K562 (cell line): ENCODE data around the gene KCNK3. TPM values are rescaled to one million over a fixed set of nuclear protein-coding genes. Genes with fewer than 3 reads are reported as not detected.

ENCODE experiments used
- ATAC-seq: fragments of 200-7000 bp; cut with Tn5 transposase; 3 replicates; pipeline ENCODE4 v1.9.1; 2020; ENCODE audit warnings: moderate library complexity
- Bru-seq: library from RNA; stranded (reverse); fragments of 400-500 nt; gene quantifications from one replicate; lab custom pipeline; 2021; lab: Mats Ljungman, UMichigan
- BruChase-seq, 2 experiments: library from RNA; stranded (reverse); fragments of 400-500 nt; gene quantifications; one replicate each; lab custom pipeline; 2021; lab: Mats Ljungman, UMichigan
- BruUV-seq: library from RNA; stranded (reverse); fragments of 400-500 nt; replicated peaks from 2 replicates; lab custom pipeline; 2021; lab: Mats Ljungman, UMichigan
- CTCF ChIA-PET: fragments of 300-600 bp; formaldehyde crosslinking; extraction: SDS; loops from one replicate; lab custom pipeline; 2021; ENCODE audit warnings: low intra/inter-chr PET ratio; lab: Yijun Ruan, JAX
- POLR2A ChIA-PET: fragments of 300-600, 350-650 bp; sonication (Branson Sonifier 250); formaldehyde crosslinking; extraction: SDS; loops from one replicate; lab custom pipeline; 2021; ENCODE audit warnings: antibody characterized with exemption, inconsistent platforms; lab: Yijun Ruan, JAX
- DNase-seq, 4 experiments: peaks; one replicate each; pipeline versions ENCODE4 v3.0.0 to v3.0.0-alpha.2; 2011 to 2018; ENCODE audit warnings: low spot score in 3 of 4, mixed read lengths in 3 of 4; ENCODE audit errors: extremely low read depth in 1 of 4
- FAIRE-seq: peaks from 2 replicates; lab custom pipeline; 2011; peaks lifted over from hg19 to GRCh38; lab: Jason Lieb, UNC
- H2AFZ ChIP-seq: 2 replicates; pipeline ENCODE4 v1.6.0; 2011; ENCODE audit warnings: low read depth, low read length, control low read depth, inconsistent platforms
- H3K27ac ChIP-seq: fragments of 200-600 bp; 3 replicates; pipeline ENCODE4 v1.8.0; 2011; ENCODE audit warnings: low read depth, mild to moderate bottlenecking, control low read depth, inconsistent platforms, low read length, moderate library complexity, mixed read lengths; ENCODE audit errors: extremely low read depth
- H3K27me3 ChIP-seq, 2 experiments: fragments of 300-600 bp in 1 of 2; 2 replicates in 1 of 2; 3 replicates in 1 of 2; pipeline versions ENCODE4 v1.6.0 to v1.8.0; 2011; ENCODE audit warnings: inconsistent platforms in 2 of 2, low read length in 2 of 2, mild to moderate bottlenecking in 1 of 2, mixed read lengths in 1 of 2, moderate library complexity in 1 of 2; ENCODE audit not compliant: control insufficient read depth in 2 of 2, insufficient read depth in 2 of 2
- H3K36me3 ChIP-seq: fragments of 300-600 bp; 3 replicates; pipeline ENCODE4 v1.8.0; 2011; ENCODE audit warnings: mild to moderate bottlenecking, low read length, inconsistent platforms; ENCODE audit not compliant: control insufficient read depth, insufficient read depth
- H3K4me1 ChIP-seq, 2 experiments: fragments of 200-600 bp in 1 of 2; replicated peaks in 1 of 2; 2 replicates in 1 of 2; 3 replicates in 1 of 2; pipeline versions ENCODE4 v1.5.1 to v1.8.0; 2011; ENCODE audit warnings: inconsistent platforms in 2 of 2, low read length in 2 of 2, mild to moderate bottlenecking in 1 of 2, mixed read lengths in 1 of 2, moderate library complexity in 1 of 2; ENCODE audit not compliant: control insufficient read depth in 2 of 2, insufficient read depth in 2 of 2
- H3K4me2 ChIP-seq: 2 replicates; pipeline ENCODE4 v1.6.1; 2011; ENCODE audit warnings: low read length, control low read depth, inconsistent platforms, mixed read lengths; ENCODE audit not compliant: insufficient read depth
- H3K4me3 ChIP-seq: fragments of 200-600 bp; sonication (generic), shearing (Covaris generic); 2 replicates; pipeline ENCODE4 v1.5.1; 2016; ENCODE audit warnings: control low read depth, inconsistent platforms
- H3K79me2 ChIP-seq: fragments of 200-600 bp; 3 replicates; pipeline ENCODE4 v1.8.0; 2011; ENCODE audit warnings: low read length, inconsistent platforms; ENCODE audit not compliant: control insufficient read depth, insufficient read depth
- H3K9ac ChIP-seq, 2 experiments: 2 replicates each; pipeline versions ENCODE4 v1.6.0 to v1.6.1; 2011; ENCODE audit warnings: low read depth in 2 of 2, low read length in 2 of 2, control low read depth in 1 of 2, inconsistent platforms in 1 of 2, mild to moderate bottlenecking in 1 of 2, mixed read lengths in 1 of 2; ENCODE audit not compliant: insufficient read depth in 1 of 2
- H3K9me1 ChIP-seq: one replicate; pipeline ENCODE4 v1.6.0; 2011; ENCODE audit warnings: inconsistent platforms, mild to moderate bottlenecking, low read length, moderate library complexity; ENCODE audit not compliant: control insufficient read depth, insufficient read depth
- H3K9me3 ChIP-seq: replicated peaks from 2 replicates; pipeline ENCODE4 v1.5.1; 2011; ENCODE audit warnings: low read depth, low read length, inconsistent platforms; ENCODE audit not compliant: control insufficient read depth, insufficient read depth
- H4K20me1 ChIP-seq: replicated peaks from 2 replicates; pipeline ENCODE4 v1.6.1; 2011; ENCODE audit warnings: low read length, inconsistent platforms, mixed read lengths; ENCODE audit not compliant: control insufficient read depth, insufficient read depth
- EHMT2 ChIP-seq: fragments of 450-650 bp; IDR thresholded peaks from 2 replicates; pipeline ENCODE4 v1.6.1; 2018; ENCODE audit warnings: antibody characterized with exemption
- ELF4 ChIP-seq: fragments of 450-650 bp; formaldehyde crosslinking; IDR thresholded peaks from 2 replicates; pipeline ENCODE4 v1.4.0; 2022; ENCODE audit warnings: missing genetic modification characterization
- ETV5 ChIP-seq: sonication (generic); formaldehyde crosslinking; IDR thresholded peaks from 2 replicates; pipeline ENCODE4 v1.4.0; 2020; ENCODE audit warnings: low read depth, mild to moderate bottlenecking, missing genetic modification reagents
- PHB2 ChIP-seq: fragments of 450-650 bp; IDR thresholded peaks from 2 replicates; pipeline ENCODE4 v1.6.1; 2017; ENCODE audit warnings: low read depth
- SAFB2 ChIP-seq: fragments of 200-400 bp; formaldehyde crosslinking; IDR thresholded peaks from 2 replicates; pipeline ENCODE4 v1.6.1; 2018; ENCODE audit warnings: borderline replicate concordance, low read length, low read depth, moderate library complexity; ENCODE audit not compliant: severe bottlenecking
- ZNF431 ChIP-seq: sonication (generic); formaldehyde crosslinking; IDR thresholded peaks from 2 replicates; pipeline ENCODE4 v1.8.0; 2022; ENCODE audit warnings: mild to moderate bottlenecking, missing genetic modification reagents
- WGBS: fragments of 100-300 bp; shearing (Covaris generic); methylation state at CpG from one replicate; pipeline ENCODE4 v1.1.6; 2016; ENCODE audit warnings: low coverage, mixed read lengths; ENCODE audit not compliant: insufficient coverage; ENCODE audit errors: missing lambda C conversion rate; 5-methylcytosine and 5-hydroxymethylcytosine counted together
- in situ Hi-C: fragments of 300-500 bp; cut with MboI; formaldehyde crosslinking; loops from 4 replicates; pipeline ENCODE4 v1.15.0; 2018; ENCODE audit warnings: inconsistent platforms, mixed read lengths
- intact Hi-C: fragments of 100-400 bp; cut with micrococcal nuclease; formaldehyde crosslinking; loops from 2 replicates; pipeline ENCODE4 v1.14.2; 2022
- long read RNA-seq, 3 experiments: library from polyadenylated mRNA in 2 of 3; library from RNA in 1 of 3; unstranded in 2 of 3; stranded (forward) in 1 of 3; transcript quantifications; one replicate each; pipeline ENCODE4 v2.0.0, GENCODE V29; 2019 to 2022
- polyA minus RNA-seq, 3 experiments: library from RNA; depleted of rRNA, polyadenylated mRNA; stranded (reverse); fragments of >200 nt; gene quantifications; 2 replicates each; pipeline ENCODE4 v1.2.3, GENCODE V29; 2011
- polyA plus RNA-seq, 8 experiments: library from polyadenylated mRNA; depleted of rRNA in 4 of 8; stranded (reverse) in 5 of 8; unstranded in 3 of 8; fragments of >200 nt; fragmentation: Nextera tagmentation in 2 of 8; fragmentation: Illumina TruSeq in 1 of 8; extraction: Ambion mirVana in 2 of 8; extraction: Trizol in 1 of 8; gene quantifications; 2 replicates each; pipeline versions ENCODE4 v1.2.1 to v1.2.3, GENCODE V29; 2011 to 2014; ENCODE audit warnings: inconsistent platforms in 1 of 8, missing spikeins in 1 of 8
- total RNA-seq, 7 experiments: library from RNA; depleted of rRNA in 6 of 7; stranded (reverse); fragments of >200 nt in 6 of 7; fragmentation: Illumina TruSeq in 2 of 7; extraction: Trizol in 2 of 7; gene quantifications; 2 replicates each; pipeline versions ENCODE4 v1.2.1 to v1.2.3, GENCODE V29; 2011 to 2021; ENCODE audit warnings: low replicate concordance in 1 of 7
- TF ChIP-seq, protein P1 (sequence below): fragments of 200-800 bp; sonication (Bioruptor generic); IDR thresholded peaks from 2 replicates; pipeline ENCODE4 v1.6.1; 2017; ENCODE audit warnings: missing genetic modification characterization, missing compliant biosample characterization
- TF ChIP-seq, protein P2 (sequence below): fragments of 450-650 bp; formaldehyde crosslinking; conservative IDR thresholded peaks from 2 replicates; pipeline ENCODE4 v1.4.0; 2022; ENCODE audit warnings: mild to moderate bottlenecking, missing genetic modification characterization

Gene KCNK3
- total RNA-seq (2011; cell fraction: chromatin; rRNA removed; ENCODE audit: low replicate concordance), result 0.23 TPM in 1 of 2 replicates, not detected in the other
- 0.13 and 0.17 TPM in 2 replicates for total RNA-seq (2011; cell fraction: nucleolus; rRNA removed)
- total RNA-seq (2011; cell fraction: nucleoplasm; rRNA removed), result 0.07 TPM in 1 of 2 replicates, not detected in the other
- total RNA-seq (2014; rRNA removed) (0.08 and 0.09 TPM in 2 replicates), total RNA-seq (2014; rRNA removed; fragmentation: Illumina TruSeq; extraction: Trizol) (not detected in 2 replicates), total RNA-seq (2015; rRNA removed; fragmentation: Illumina TruSeq; extraction: Trizol) (0.04 TPM in 1 of 2 replicates, not detected in the other), total RNA-seq (2021) (0.13 and 0.20 TPM in 2 replicates), polyA plus RNA-seq (2011; rRNA removed) (0.06 TPM in 1 of 2 replicates, not detected in the other), polyA plus RNA-seq (2014; fragmentation: Illumina TruSeq; extraction: Trizol) (not detected in 2 replicates), polyA plus RNA-seq (2014; fragmentation: Nextera tagmentation; extraction: Ambion mirVana) (under 1 TPM in 1 of 2 experiments, not detected in 1; 0.01 TPM), polyA plus RNA-seq (2014; rRNA removed) (0.08 TPM in 1 of 2 replicates, not detected in the other), polyA minus RNA-seq (2011; rRNA and poly(A)+ RNA removed) (not detected in 2 replicates), Bru-seq, nascent RNA (percentile 10 among the genes with signal in this experiment), BruChase-seq, experiment 1, labeled RNA remaining after a 2-hour chase (percentile 3 among the genes with signal in this experiment), BruChase-seq, experiment 2, labeled RNA remaining after a 6-hour chase (not detected)
- 0.19 TPM in 1 of 2 replicates, not detected in the other for polyA plus RNA-seq (2011; cell fraction: cytosol; rRNA removed)
- polyA plus RNA-seq (2011; cell fraction: nucleus; rRNA removed), result 0.06 TPM in 1 of 2 replicates, not detected in the other
- polyA plus RNA-seq (2012), result 0.01 and 0.04 TPM in 2 replicates
- not detected in 2 replicates for polyA minus RNA-seq (2011; cell fraction: cytosol; rRNA and poly(A)+ RNA removed)
- polyA minus RNA-seq (2011; cell fraction: nucleus; rRNA and poly(A)+ RNA removed), result 0.13 TPM in 1 of 2 replicates, not detected in the other
- long read RNA-seq, experiment 1, result 0 reads
- long read RNA-seq, experiment 2, result 0 reads
- long read RNA-seq, experiment 3, result 0 reads

DNA sequence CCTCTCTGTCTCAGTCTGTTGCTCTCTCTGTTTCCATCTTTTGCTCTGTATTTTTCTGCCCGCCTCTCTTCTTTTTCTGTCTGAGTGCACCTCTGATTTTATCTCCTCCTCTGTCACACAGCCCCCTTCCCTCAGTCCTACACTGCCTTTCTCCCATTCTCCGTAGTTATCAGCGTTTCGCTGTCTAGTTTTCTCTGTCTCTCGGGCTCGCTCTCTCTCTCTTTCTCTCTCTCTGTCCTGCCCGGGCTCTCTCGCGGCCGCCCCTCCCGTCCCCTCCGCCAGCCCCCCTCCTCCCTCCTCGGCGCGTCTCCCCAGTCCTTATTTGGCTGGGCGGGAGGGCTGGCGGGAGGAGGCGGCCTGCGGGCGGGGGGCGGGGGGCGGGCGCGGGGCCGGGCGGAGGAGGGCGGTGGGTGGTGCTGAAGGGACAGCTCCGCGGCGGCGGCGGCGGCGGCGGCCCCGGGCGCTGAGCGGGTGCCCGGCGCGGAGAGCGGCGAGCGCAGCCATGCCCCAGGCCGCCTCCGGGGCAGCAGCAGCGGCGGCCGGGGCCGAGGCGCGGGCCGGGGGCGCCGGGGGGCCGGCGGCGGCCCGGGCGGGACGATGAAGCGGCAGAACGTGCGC is at the start of gene KCNK3:
TSS of gene KCNK3 (plus strand) at position 444 of the 618 bp plus-strand sequence. CDS start at position 598, 154 bp downstream.
- intact Hi-C loops, result no loop called here
- no peak within 1 kb of the TSS for H3K9ac ChIP-seq
- H3K9me1 ChIP-seq, result peaks cover 7% of the 10 kb centered on the region
- BruUV-seq, result no TSS peak
- no peak within 1 kb of the TSS for H3K4me2 ChIP-seq
- H2AFZ ChIP-seq, result no peak within 1 kb of the TSS
- peaks cover 24% of the 10 kb centered on the region for H4K20me1 ChIP-seq
- no peak for FAIRE-seq
- peak; percentile 90 for ATAC-seq
- in situ Hi-C loops, result no loop called here
- 0% methylated on average over 3 of the region's 64 CpGs for WGBS
- no peaks in the 10 kb centered on the region for H3K9me3 ChIP-seq
- peak; percentile 36 to 86 (median 76) for DNase-seq
- H3K36me3 ChIP-seq, result no peaks in the 10 kb centered on the region
- peaks cover 33 to 76% of the 10 kb centered on the region in 2 experiments for H3K27me3 ChIP-seq
- H3K79me2 ChIP-seq, result no peaks in the 10 kb centered on the region
- POLR2A ChIA-PET, result interaction anchor here (0.5 kb wide), 1 partner anchor 47 kb away, joined by 3 read pairs; no protein-coding TSS in a partner anchor
- peaks cover 0 to 4% of the 10 kb centered on the region in 2 experiments; a peak in 2 of 5 replicates for H3K4me1 ChIP-seq
- no peak within 1 kb of the TSS for H3K27ac ChIP-seq
- H3K4me3 ChIP-seq, result no peak within 1 kb of the TSS
- CTCF ChIA-PET, result no interaction called here
- no peak for TF ChIP-seq PHB2
- no peak for TF ChIP-seq SAFB2
- TF ChIP-seq, protein P1, sequence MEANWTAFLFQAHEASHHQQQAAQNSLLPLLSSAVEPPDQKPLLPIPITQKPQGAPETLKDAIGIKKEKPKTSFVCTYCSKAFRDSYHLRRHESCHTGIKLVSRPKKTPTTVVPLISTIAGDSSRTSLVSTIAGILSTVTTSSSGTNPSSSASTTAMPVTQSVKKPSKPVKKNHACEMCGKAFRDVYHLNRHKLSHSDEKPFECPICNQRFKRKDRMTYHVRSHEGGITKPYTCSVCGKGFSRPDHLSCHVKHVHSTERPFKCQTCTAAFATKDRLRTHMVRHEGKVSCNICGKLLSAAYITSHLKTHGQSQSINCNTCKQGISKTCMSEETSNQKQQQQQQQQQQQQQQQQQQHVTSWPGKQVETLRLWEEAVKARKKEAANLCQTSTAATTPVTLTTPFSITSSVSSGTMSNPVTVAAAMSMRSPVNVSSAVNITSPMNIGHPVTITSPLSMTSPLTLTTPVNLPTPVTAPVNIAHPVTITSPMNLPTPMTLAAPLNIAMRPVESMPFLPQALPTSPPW (CRISPR knock-in tag), result peak; percentile 85
- peak; percentile 61; the same call in 1 of the 2 replicates for TF ChIP-seq EHMT2
- no peak for TF ChIP-seq ELF4
- no peak for TF ChIP-seq ETV5 (CRISPR knock-in tag)
- TF ChIP-seq, protein P2, sequence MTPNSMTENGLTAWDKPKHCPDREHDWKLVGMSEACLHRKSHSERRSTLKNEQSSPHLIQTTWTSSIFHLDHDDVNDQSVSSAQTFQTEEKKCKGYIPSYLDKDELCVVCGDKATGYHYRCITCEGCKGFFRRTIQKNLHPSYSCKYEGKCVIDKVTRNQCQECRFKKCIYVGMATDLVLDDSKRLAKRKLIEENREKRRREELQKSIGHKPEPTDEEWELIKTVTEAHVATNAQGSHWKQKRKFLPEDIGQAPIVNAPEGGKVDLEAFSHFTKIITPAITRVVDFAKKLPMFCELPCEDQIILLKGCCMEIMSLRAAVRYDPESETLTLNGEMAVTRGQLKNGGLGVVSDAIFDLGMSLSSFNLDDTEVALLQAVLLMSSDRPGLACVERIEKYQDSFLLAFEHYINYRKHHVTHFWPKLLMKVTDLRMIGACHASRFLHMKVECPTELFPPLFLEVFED, result 0 out of 2 replicates have a peak, but pooled peaks have one; percentile 24
- TF ChIP-seq ZNF431, result no peak
